Measurements from ENCODE around the gene PIGH.
"Not testable (repeated sequence)": the region's sequence is repeated elsewhere in the genome, so short reads cannot be mapped to it uniquely, and the experiment has no call there.

PIGH gene

DNA sequence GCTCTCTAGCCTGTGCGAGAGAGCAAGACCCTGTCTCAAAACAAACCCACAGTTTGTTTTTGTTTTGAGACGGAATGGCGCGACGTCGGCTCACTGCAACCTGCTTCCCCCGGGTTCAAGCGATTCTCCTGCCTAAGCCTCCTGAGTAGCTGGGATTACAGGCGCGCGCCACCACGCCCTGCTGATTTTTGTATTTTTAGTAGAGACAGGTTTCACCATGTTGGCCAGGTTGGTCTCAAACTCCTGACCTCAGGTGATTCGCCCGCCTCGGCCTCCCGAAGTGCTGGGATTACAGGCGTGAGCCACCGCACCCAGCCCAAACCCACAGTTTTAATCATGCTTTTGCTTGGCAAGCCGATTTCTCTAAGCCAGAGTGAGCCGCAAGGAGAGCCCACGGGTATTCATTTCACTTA lies 500 bp upstream of the PIGH start:
- H2BK12ac ChIP-seq (ENCODE audit: low read length in 2 of 2); H3K79me1 ChIP-seq (replicated peaks; ENCODE audit: low read length, poor library complexity, severe bottlenecking); H3K4me1 ChIP-seq (ENCODE audit: control insufficient read depth, insufficient read depth, low read depth, low read length); H2BK120ac ChIP-seq (ENCODE audit: low read depth, low read length); DNase-seq; H3K36me3 ChIP-seq (ENCODE audit: control insufficient read depth in 1 of 2, insufficient read depth in 2 of 2, low read depth in 1 of 2, low read length in 2 of 2); H3K23ac ChIP-seq (ENCODE audit: low read length in 2 of 2); H3K9me3 ChIP-seq (ENCODE audit: control insufficient read depth, low read length); H3K27me3 ChIP-seq (ENCODE audit: control insufficient read depth in 1 of 2, insufficient read depth in 1 of 2, low read length in 2 of 2); H2BK5ac ChIP-seq (ENCODE audit: low read depth, low read length, poor library complexity, severe bottlenecking); H3K14ac ChIP-seq (ENCODE audit: low read length in 2 of 2); H2AK5ac ChIP-seq (ENCODE audit: low read length, severe bottlenecking); H3K4me2 ChIP-seq (ENCODE audit: low read length, poor library complexity, severe bottlenecking): not testable (repeated sequence)
- Histone ChIP-seq H4K8ac (ENCODE audit: low read length) (peak overlapping the region; percentile 82), H2AFZ (ENCODE audit: low read depth, low read length) (peak overlapping the region; percentile 96), H2BK15ac (ENCODE audit: low read depth, poor library complexity, severe bottlenecking) (peak overlapping the region; percentile 6), H3K4ac (ENCODE audit: low read depth in 1 of 2, low read length in 2 of 2) (peak overlapping the region; percentile 71 to 93), H4K91ac (ENCODE audit: low read length) (peak overlapping the region; percentile 14), H3K9ac (ENCODE audit: low read length) (peak overlapping the region; percentile 89), H3K4me3 (ENCODE audit: insufficient read depth in 1 of 2, low read depth in 1 of 2, low read length in 2 of 2) (peak overlapping the region; percentile 94), H3K18ac (ENCODE audit: low read depth in 1 of 2, low read length in 2 of 2) (peak overlapping the region in 1 of 2 experiments; percentile 82), H3K27ac (ENCODE audit: low read length, poor library complexity, severe bottlenecking) (peak overlapping the region; percentile 46)
- 94% methylated on average over 21 of the region's 21 CpGs for WGBS

DNA sequence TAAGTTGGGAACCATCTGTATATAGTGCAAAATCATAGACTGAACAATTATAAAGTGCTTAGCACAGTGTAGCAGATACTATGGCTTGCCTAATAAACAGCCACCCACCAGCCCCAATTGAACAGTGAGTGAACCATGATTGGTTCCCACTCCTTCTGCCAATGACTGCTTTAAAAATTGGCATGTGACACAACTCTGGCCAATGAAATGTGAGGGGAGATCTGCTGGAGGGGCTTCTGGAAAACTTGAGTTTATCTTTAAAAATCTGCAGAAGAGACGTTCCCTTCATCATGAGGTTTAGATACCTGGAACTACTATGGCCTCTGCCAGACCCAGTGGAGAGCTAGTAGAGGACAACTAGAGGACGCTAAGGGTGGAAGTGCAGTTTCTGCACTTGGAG lies 4.7 kb downstream of the PIGH start:
- Histone ChIP-seq H3K23ac (ENCODE audit: low read length in 2 of 2) (no peak overlapping the region), H4K8ac (ENCODE audit: low read length) (no peak overlapping the region), H3K9ac (ENCODE audit: low read length) (no peak overlapping the region), H2AK5ac (ENCODE audit: low read length, severe bottlenecking) (no peak overlapping the region), H2BK5ac (ENCODE audit: low read depth, low read length, poor library complexity, severe bottlenecking) (no peak overlapping the region), H3K36me3 (ENCODE audit: control insufficient read depth in 1 of 2, insufficient read depth in 2 of 2, low read depth in 1 of 2, low read length in 2 of 2) (peaks cover 9 to 18% of the 10 kb centered on the region in 2 experiments), H3K4me1 (ENCODE audit: control insufficient read depth, insufficient read depth, low read depth, low read length) (peaks cover 5% of the 10 kb centered on the region), H3K14ac (ENCODE audit: low read length in 2 of 2) (no peak overlapping the region), H3K79me1 (replicated peaks; ENCODE audit: low read length, poor library complexity, severe bottlenecking) (peaks cover 12% of the 10 kb centered on the region), H3K27me3 (ENCODE audit: control insufficient read depth in 1 of 2, insufficient read depth in 1 of 2, low read length in 2 of 2) (no peaks in the 10 kb centered on the region), H2AFZ (ENCODE audit: low read depth, low read length) (no peak overlapping the region), H3K18ac (ENCODE audit: low read depth in 1 of 2, low read length in 2 of 2) (no peak overlapping the region), H2BK15ac (ENCODE audit: low read depth, poor library complexity, severe bottlenecking) (no peak overlapping the region), H2BK120ac (ENCODE audit: low read depth, low read length) (no peak overlapping the region), H3K4ac (ENCODE audit: low read depth in 1 of 2, low read length in 2 of 2) (no peak overlapping the region), H3K27ac (ENCODE audit: low read length, poor library complexity, severe bottlenecking) (no peak overlapping the region), H2BK12ac (ENCODE audit: low read length in 2 of 2) (no peak overlapping the region), H3K4me3 (ENCODE audit: insufficient read depth in 1 of 2, low read depth in 1 of 2, low read length in 2 of 2) (no peak overlapping the region), H3K4me2 (ENCODE audit: low read length, poor library complexity, severe bottlenecking) (no peak overlapping the region), H3K9me3 (ENCODE audit: control insufficient read depth, low read length) (no peaks in the 10 kb centered on the region), H4K91ac (ENCODE audit: low read length) (no peak overlapping the region)
- DNase-seq: no peak
- 91% methylated on average over 2 of the region's 2 CpGs for WGBS

- H3K18ac ChIP-seq (ENCODE audit: low read depth in 1 of 2, low read length in 2 of 2); DNase-seq; H2AFZ ChIP-seq (ENCODE audit: low read depth, low read length); H4K8ac ChIP-seq (ENCODE audit: low read length); H2BK5ac ChIP-seq (ENCODE audit: low read depth, low read length, poor library complexity, severe bottlenecking); H3K4ac ChIP-seq (ENCODE audit: low read depth in 1 of 2, low read length in 2 of 2); H4K91ac ChIP-seq (ENCODE audit: low read length); H3K79me1 ChIP-seq (replicated peaks; ENCODE audit: low read length, poor library complexity, severe bottlenecking); H3K4me3 ChIP-seq (ENCODE audit: insufficient read depth in 1 of 2, low read depth in 1 of 2, low read length in 2 of 2); H3K27ac ChIP-seq (ENCODE audit: low read length, poor library complexity, severe bottlenecking); H2AK5ac ChIP-seq (ENCODE audit: low read length, severe bottlenecking); H3K9ac ChIP-seq (ENCODE audit: low read length); H3K4me1 ChIP-seq (ENCODE audit: control insufficient read depth, insufficient read depth, low read depth, low read length); H2BK12ac ChIP-seq (ENCODE audit: low read length in 2 of 2); H3K14ac ChIP-seq (ENCODE audit: low read length in 2 of 2); H3K23ac ChIP-seq (ENCODE audit: low read length in 2 of 2); H3K27me3 ChIP-seq (ENCODE audit: control insufficient read depth in 1 of 2, insufficient read depth in 1 of 2, low read length in 2 of 2); H3K9me3 ChIP-seq (ENCODE audit: control insufficient read depth, low read length); H2BK120ac ChIP-seq (ENCODE audit: low read depth, low read length); H3K4me2 ChIP-seq (ENCODE audit: low read length, poor library complexity, severe bottlenecking); H2BK15ac ChIP-seq (ENCODE audit: low read depth, poor library complexity, severe bottlenecking): not testable (repeated sequence)
- 0% methylated on average over 1 of the region's 1 CpG for WGBS
- H3K36me3 ChIP-seq (ENCODE audit: control insufficient read depth in 1 of 2, insufficient read depth in 2 of 2, low read depth in 1 of 2, low read length in 2 of 2): peaks cover 16 to 25% of the 10 kb centered on the region in 2 experiments
Observed at GRCh38 chr14:67593650-67594049, 6.4 kb downstream of the PIGH start.

- Histone ChIP-seq H4K8ac (ENCODE audit: low read length) (no peak overlapping the region), H3K9me3 (ENCODE audit: control insufficient read depth, low read length) (no peaks in the 10 kb centered on the region), H3K27ac (ENCODE audit: low read length, poor library complexity, severe bottlenecking) (no peak overlapping the region), H3K14ac (ENCODE audit: low read length in 2 of 2) (no peak overlapping the region), H2BK120ac (ENCODE audit: low read depth, low read length) (no peak overlapping the region), H3K18ac (ENCODE audit: low read depth in 1 of 2, low read length in 2 of 2) (no peak overlapping the region), H3K4me1 (ENCODE audit: control insufficient read depth, insufficient read depth, low read depth, low read length) (no peaks in the 10 kb centered on the region), H3K4me3 (ENCODE audit: insufficient read depth in 1 of 2, low read depth in 1 of 2, low read length in 2 of 2) (no peak overlapping the region), H3K4ac (ENCODE audit: low read depth in 1 of 2, low read length in 2 of 2) (no peak overlapping the region), H2AK5ac (ENCODE audit: low read length, severe bottlenecking) (no peak overlapping the region), H4K91ac (ENCODE audit: low read length) (no peak overlapping the region), H3K23ac (ENCODE audit: low read length in 2 of 2) (no peak overlapping the region), H3K27me3 (ENCODE audit: control insufficient read depth in 1 of 2, insufficient read depth in 1 of 2, low read length in 2 of 2) (no peaks in the 10 kb centered on the region), H2BK5ac (ENCODE audit: low read depth, low read length, poor library complexity, severe bottlenecking) (no peak overlapping the region), H2BK15ac (ENCODE audit: low read depth, poor library complexity, severe bottlenecking) (no peak overlapping the region), H3K4me2 (ENCODE audit: low read length, poor library complexity, severe bottlenecking) (no peak overlapping the region), H2BK12ac (ENCODE audit: low read length in 2 of 2) (no peak overlapping the region), H3K36me3 (ENCODE audit: control insufficient read depth in 1 of 2, insufficient read depth in 2 of 2, low read depth in 1 of 2, low read length in 2 of 2) (peaks cover 31 to 32% of the 10 kb centered on the region in 2 experiments), H3K79me1 (replicated peaks; ENCODE audit: low read length, poor library complexity, severe bottlenecking) (no peaks in the 10 kb centered on the region), H2AFZ (ENCODE audit: low read depth, low read length) (no peak overlapping the region), H3K9ac (ENCODE audit: low read length) (no peak overlapping the region)
- DNase-seq: no peak
- 88% methylated on average over 2 of the region's 2 CpGs for WGBS
Observed at GRCh38 chr14:67589204-67589770, 10.8 kb downstream of the PIGH start.

Data from mesenchymal stem cell (in vitro differentiated cells and primary cell).